Measurements from ENCODE around the gene HIVEP2.

DNA sequence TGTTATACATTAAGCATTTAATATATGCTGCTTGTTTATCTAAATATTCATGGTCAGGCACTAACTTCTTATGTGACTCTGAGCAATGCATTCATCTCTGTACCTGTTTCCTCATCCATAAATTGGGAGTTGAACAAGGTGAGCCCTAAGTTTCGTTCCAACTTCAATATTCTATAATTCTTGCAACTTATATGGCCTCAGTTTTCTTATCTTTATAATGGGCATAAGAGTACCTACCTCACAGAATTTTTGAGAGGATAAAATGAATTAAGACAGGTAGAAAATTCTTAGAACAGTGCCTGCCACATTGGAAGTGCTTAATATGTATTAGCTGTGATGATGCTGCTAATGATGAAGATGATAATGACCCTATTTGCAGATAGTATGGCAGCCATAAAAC lies 11.8 kb upstream of the HIVEP2 start:
- TF ChIP-seq, protein P1, sequence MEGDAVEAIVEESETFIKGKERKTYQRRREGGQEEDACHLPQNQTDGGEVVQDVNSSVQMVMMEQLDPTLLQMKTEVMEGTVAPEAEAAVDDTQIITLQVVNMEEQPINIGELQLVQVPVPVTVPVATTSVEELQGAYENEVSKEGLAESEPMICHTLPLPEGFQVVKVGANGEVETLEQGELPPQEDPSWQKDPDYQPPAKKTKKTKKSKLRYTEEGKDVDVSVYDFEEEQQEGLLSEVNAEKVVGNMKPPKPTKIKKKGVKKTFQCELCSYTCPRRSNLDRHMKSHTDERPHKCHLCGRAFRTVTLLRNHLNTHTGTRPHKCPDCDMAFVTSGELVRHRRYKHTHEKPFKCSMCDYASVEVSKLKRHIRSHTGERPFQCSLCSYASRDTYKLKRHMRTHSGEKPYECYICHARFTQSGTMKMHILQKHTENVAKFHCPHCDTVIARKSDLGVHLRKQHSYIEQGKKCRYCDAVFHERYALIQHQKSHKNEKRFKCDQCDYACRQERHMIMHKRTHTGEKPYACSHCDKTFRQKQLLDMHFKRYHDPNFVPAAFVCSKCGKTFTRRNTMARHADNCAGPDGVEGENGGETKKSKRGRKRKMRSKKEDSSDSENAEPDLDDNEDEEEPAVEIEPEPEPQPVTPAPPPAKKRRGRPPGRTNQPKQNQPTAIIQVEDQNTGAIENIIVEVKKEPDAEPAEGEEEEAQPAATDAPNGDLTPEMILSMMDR (IDR thresholded peaks at IDR 0.05), result no peak
- TF ChIP-seq POLR2A (IDR thresholded peaks at IDR 0.05), result no peak
